ENCODE results near the gene ZNF367.

DNA sequence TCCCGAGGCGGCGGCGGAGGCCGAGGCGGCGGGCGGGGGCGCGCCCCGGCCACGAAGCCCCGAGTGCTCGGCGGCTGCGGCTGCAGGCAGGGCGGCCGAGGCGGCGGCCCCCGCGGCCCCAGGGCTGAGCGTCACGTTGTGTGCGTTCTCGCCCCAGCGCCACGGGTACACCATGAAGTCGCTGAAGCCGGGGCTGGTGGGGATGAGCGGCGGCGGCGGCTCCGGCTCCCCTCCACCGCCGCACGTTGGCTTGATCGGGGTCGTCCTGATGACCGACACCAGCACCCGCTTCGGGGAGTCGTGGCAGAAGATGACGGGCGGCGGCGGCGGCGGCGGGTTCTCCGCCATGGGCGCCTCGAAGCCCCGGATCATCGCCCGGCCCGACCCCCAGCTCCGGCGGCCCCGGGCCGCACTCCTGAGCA, 498 bp downstream of the ZNF367 start:
- TF ChIP-seq, protein P1, sequence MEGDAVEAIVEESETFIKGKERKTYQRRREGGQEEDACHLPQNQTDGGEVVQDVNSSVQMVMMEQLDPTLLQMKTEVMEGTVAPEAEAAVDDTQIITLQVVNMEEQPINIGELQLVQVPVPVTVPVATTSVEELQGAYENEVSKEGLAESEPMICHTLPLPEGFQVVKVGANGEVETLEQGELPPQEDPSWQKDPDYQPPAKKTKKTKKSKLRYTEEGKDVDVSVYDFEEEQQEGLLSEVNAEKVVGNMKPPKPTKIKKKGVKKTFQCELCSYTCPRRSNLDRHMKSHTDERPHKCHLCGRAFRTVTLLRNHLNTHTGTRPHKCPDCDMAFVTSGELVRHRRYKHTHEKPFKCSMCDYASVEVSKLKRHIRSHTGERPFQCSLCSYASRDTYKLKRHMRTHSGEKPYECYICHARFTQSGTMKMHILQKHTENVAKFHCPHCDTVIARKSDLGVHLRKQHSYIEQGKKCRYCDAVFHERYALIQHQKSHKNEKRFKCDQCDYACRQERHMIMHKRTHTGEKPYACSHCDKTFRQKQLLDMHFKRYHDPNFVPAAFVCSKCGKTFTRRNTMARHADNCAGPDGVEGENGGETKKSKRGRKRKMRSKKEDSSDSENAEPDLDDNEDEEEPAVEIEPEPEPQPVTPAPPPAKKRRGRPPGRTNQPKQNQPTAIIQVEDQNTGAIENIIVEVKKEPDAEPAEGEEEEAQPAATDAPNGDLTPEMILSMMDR (IDR thresholded peaks at IDR 0.05), result no peak
- no peak for TF ChIP-seq EZH2 (IDR thresholded peaks at IDR 0.05)
